ENCODE measurements around the gene EZR. TPM values are rescaled to one million over a fixed set of nuclear protein-coding genes. Genes with fewer than 3 reads are reported as not detected.

Gene EZR
- total and polyA plus RNA-seq, 2 of the 13 experiments (the other 11 are each of a cell fraction or from before 2014, with no cell fraction given), result 34.7 to 60.3 TPM

- no peak for TF ChIP-seq NR3C1 (CRISPR knock-in tag; IDR thresholded peaks at IDR 0.05)
- TF ChIP-seq IRX3 (CRISPR knock-in tag; IDR thresholded peaks at IDR 0.05; ENCODE audit: borderline replicate concordance, low read depth), result no peak
- 0 out of 2 replicates have a peak, but pooled peaks have one; percentile 60 for TF ChIP-seq ZNF761 (CRISPR knock-in tag; conservative IDR thresholded peaks at IDR 0.05)
- TF ChIP-seq NR2F2 (IDR thresholded peaks at IDR 0.05; ENCODE audit: borderline replicate concordance, low read depth), result no peak
- peak; percentile 47 for TF ChIP-seq AGO2 (optimal IDR thresholded peaks at IDR 0.05; ENCODE audit: low read depth, low read length)
- TF ChIP-seq ZBED4 (CRISPR knock-in tag; IDR thresholded peaks at IDR 0.05; ENCODE audit: borderline replicate concordance), result no peak; the same call in 1 of the 2 replicates
- no peak for TF ChIP-seq GZF1 (CRISPR knock-in tag; IDR thresholded peaks at IDR 0.05)
- TF ChIP-seq, protein P1, sequence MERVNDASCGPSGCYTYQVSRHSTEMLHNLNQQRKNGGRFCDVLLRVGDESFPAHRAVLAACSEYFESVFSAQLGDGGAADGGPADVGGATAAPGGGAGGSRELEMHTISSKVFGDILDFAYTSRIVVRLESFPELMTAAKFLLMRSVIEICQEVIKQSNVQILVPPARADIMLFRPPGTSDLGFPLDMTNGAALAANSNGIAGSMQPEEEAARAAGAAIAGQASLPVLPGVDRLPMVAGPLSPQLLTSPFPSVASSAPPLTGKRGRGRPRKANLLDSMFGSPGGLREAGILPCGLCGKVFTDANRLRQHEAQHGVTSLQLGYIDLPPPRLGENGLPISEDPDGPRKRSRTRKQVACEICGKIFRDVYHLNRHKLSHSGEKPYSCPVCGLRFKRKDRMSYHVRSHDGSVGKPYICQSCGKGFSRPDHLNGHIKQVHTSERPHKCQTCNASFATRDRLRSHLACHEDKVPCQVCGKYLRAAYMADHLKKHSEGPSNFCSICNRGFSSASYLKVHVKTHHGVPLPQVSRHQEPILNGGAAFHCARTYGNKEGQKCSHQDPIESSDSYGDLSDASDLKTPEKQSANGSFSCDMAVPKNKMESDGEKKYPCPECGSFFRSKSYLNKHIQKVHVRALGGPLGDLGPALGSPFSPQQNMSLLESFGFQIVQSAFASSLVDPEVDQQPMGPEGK (CRISPR knock-in tag; IDR thresholded peaks at IDR 0.05), result peak; percentile 82
- TF ChIP-seq IKZF5 (CRISPR knock-in tag; IDR thresholded peaks at IDR 0.05), result no peak; the same call in 1 of the 2 replicates
- no peak for TF ChIP-seq SP2 (CRISPR knock-in tag; IDR thresholded peaks at IDR 0.05)
- TF ChIP-seq ZNF138 (CRISPR knock-in tag; IDR thresholded peaks at IDR 0.05; ENCODE audit: low read depth), result no peak
- 0 out of 2 replicates have a peak, but pooled peaks have one; percentile 39 for TF ChIP-seq BRD4 (CRISPR knock-in tag; IDR thresholded peaks at IDR 0.05)
- TF ChIP-seq ZMYM3 (CRISPR knock-in tag; IDR thresholded peaks at IDR 0.05), result no peak
- no peak for TF ChIP-seq SYNCRIP (IDR thresholded peaks at IDR 0.05; ENCODE audit: insufficient read depth, low read depth, low read length)
- no peak for TF ChIP-seq EHMT2 (IDR thresholded peaks at IDR 0.05; ENCODE audit: borderline replicate concordance, low read depth, low read length)
- no peak for TF ChIP-seq HOXA5 (CRISPR knock-in tag; IDR thresholded peaks at IDR 0.05)
- TF ChIP-seq ELF3 (CRISPR knock-in tag; IDR thresholded peaks at IDR 0.05), result peak; percentile 17; the same call in 1 of the 2 replicates
- 0 out of 2 replicates have a peak, but pooled peaks have one; percentile 50 for TF ChIP-seq ZBTB38 (CRISPR knock-in tag; IDR thresholded peaks at IDR 0.05)
- peak; percentile 29 for TF ChIP-seq U2AF1 (optimal IDR thresholded peaks at IDR 0.05; ENCODE audit: low read depth, low read length)
- no peak for TF ChIP-seq NFIB (CRISPR knock-in tag; IDR thresholded peaks at IDR 0.05; ENCODE audit: borderline replicate concordance)
- TF ChIP-seq KLF12 (CRISPR knock-in tag; IDR thresholded peaks at IDR 0.05; ENCODE audit: borderline replicate concordance), result no peak; the same call in 1 of the 2 replicates
- no peak for TF ChIP-seq ZBTB8A (CRISPR knock-in tag; IDR thresholded peaks at IDR 0.05; ENCODE audit: borderline replicate concordance, low read depth)
Observed at GRCh38 chr6:158817728-158818580, 1.2 kb downstream of the EZR start (continued).
